Measurements from ENCODE around the gene COQ10B. TPM values are rescaled to one million over a fixed set of nuclear protein-coding genes. Genes with fewer than 3 reads are reported as not detected.

Gene COQ10B
- 11.0 and 11.8 TPM in 2 replicates for total RNA-seq
- long read RNA-seq, transcript COQ10B-201 (5 exons, 2,239 nt): major isoform, 85 of 90 reads
- long read RNA-seq, partial matches to known transcripts: 2 of 90 reads
- long read RNA-seq, other reads (novel, unspliced or antisense): 3 of 90 reads

- peaks cover 15% of the 10 kb centered on the region for H3K4me1 Mint-ChIP-seq (ENCODE audit: low read depth)
- TF ChIP-seq CTCF (IDR thresholded peaks at IDR 0.05; ENCODE audit: unreplicated experiment): peak; percentile 37
- DNase-seq (ENCODE audit: low spot score, unreplicated experiment): peak; percentile 97
- H3K27ac Mint-ChIP-seq: peak within 1 kb of the TSS; percentile 98
- no peaks in the 10 kb centered on the region for H3K27me3 Mint-ChIP-seq
- no peaks in the 10 kb centered on the region for H3K9me3 Mint-ChIP-seq (ENCODE audit: low read depth)
- H3K36me3 Mint-ChIP-seq (ENCODE audit: insufficient read depth): no peaks in the 10 kb centered on the region
- peak within 1 kb of the TSS; percentile 95 for H3K4me3 Mint-ChIP-seq (ENCODE audit: low read depth)
Observed at GRCh38 chr2:197453123-197453913, at the start of gene COQ10B. Gene COQ10B (plus strand): TSS chr2:197453552. CDS start chr2:197453561, 9 bp downstream.

DNA sequence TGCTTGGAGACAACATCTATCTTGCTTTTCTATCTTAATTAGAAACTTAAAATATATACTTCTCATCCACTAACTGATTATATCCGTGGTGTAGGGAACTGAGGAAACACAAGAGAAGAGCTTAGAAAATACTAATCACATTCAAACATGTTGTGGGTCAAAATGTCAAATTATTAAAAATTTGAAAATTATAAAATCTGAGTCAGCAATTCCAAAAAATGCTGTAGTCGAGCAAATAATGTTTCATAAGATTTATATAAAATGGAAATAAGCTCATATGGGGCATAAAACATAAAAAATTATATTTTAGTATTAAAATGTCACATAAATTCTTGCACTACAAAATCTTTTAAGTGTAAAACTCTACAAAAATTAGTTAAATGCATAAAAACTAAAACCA, 47.8 kb upstream of the COQ10B start:
- Mint-ChIP-seq H3K4me1 (ENCODE audit: low read depth) (no peaks in the 10 kb centered on the region), H3K9me3 (ENCODE audit: low read depth) (no peaks in the 10 kb centered on the region), H3K36me3 (ENCODE audit: insufficient read depth) (peaks cover 42% of the 10 kb centered on the region), H3K4me3 (ENCODE audit: low read depth) (no peak overlapping the region), H3K27ac (no peak overlapping the region), H3K27me3 (no peaks in the 10 kb centered on the region)
- TF ChIP-seq CTCF (IDR thresholded peaks at IDR 0.05; ENCODE audit: unreplicated experiment): no peak
- no peak for DNase-seq (ENCODE audit: low spot score, unreplicated experiment)

GRCh38 chr2:197414039-197414438, 39.3 kb upstream of the COQ10B start:
- H3K27ac Mint-ChIP-seq: peak overlapping the region; percentile 87
- peaks cover 13% of the 10 kb centered on the region for H3K4me1 Mint-ChIP-seq (ENCODE audit: low read depth)
- no peaks in the 10 kb centered on the region for H3K27me3 Mint-ChIP-seq
- peaks cover 35% of the 10 kb centered on the region for H3K36me3 Mint-ChIP-seq (ENCODE audit: insufficient read depth)
- no peak for DNase-seq (ENCODE audit: low spot score, unreplicated experiment)
- no peaks in the 10 kb centered on the region for H3K9me3 Mint-ChIP-seq (ENCODE audit: low read depth)
- H3K4me3 Mint-ChIP-seq (ENCODE audit: low read depth): no peak overlapping the region
- no peak for TF ChIP-seq CTCF (IDR thresholded peaks at IDR 0.05; ENCODE audit: unreplicated experiment)

GRCh38 chr2:197414515-197414914, 38.8 kb upstream of the COQ10B start:
- Mint-ChIP-seq H3K27me3 (no peaks in the 10 kb centered on the region), H3K9me3 (ENCODE audit: low read depth) (no peaks in the 10 kb centered on the region), H3K4me3 (ENCODE audit: low read depth) (no peak overlapping the region), H3K27ac (peak overlapping the region; percentile 87), H3K4me1 (ENCODE audit: low read depth) (peaks cover 13% of the 10 kb centered on the region), H3K36me3 (ENCODE audit: insufficient read depth) (peaks cover 33% of the 10 kb centered on the region)
- no peak for TF ChIP-seq CTCF (IDR thresholded peaks at IDR 0.05; ENCODE audit: unreplicated experiment)
- no peak for DNase-seq (ENCODE audit: low spot score, unreplicated experiment)

DNA sequence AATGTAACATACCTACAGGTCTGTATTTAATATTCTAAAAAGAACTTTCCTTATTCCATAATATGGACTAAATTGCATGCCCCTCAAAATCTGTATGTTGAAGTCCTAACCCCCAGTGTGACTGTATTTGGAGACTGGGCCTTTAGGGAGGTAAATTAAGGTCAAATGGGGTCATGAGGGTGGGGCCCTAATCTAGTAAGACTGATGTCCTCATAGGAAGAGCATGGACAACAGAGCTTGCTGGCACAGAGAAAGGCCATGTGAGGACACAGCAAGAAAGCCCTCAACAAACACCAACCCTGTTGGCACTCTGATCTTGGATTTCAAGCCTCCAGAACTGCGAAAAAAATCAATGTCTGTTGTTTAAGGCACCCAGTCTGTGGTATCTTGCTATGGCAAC, 37.1 kb upstream of the COQ10B start:
- no peak for DNase-seq (ENCODE audit: low spot score, unreplicated experiment)
- H3K36me3 Mint-ChIP-seq (ENCODE audit: insufficient read depth): peaks cover 28% of the 10 kb centered on the region
- H3K27ac Mint-ChIP-seq: peak overlapping the region; percentile 49
- H3K27me3 Mint-ChIP-seq: no peaks in the 10 kb centered on the region
- no peak overlapping the region for H3K4me3 Mint-ChIP-seq (ENCODE audit: low read depth)
- no peak for TF ChIP-seq CTCF (IDR thresholded peaks at IDR 0.05; ENCODE audit: unreplicated experiment)
- H3K9me3 Mint-ChIP-seq (ENCODE audit: low read depth): no peaks in the 10 kb centered on the region
- H3K4me1 Mint-ChIP-seq (ENCODE audit: low read depth): peaks cover 13% of the 10 kb centered on the region

Data from progenitor cell of endocrine pancreas (in vitro differentiated cells).